Vagina (tissue), 2 donors: ENCODE results near the gene ORM2. TPM values are rescaled to one million over a fixed set of nuclear protein-coding genes. Genes with fewer than 3 reads are reported as not detected.
A peak's percentile ranks its signal among the peaks of the same experiment; 100 is the strongest.

Experiments
- DNase-seq, 2 donors: peaks; one replicate each; pipeline ENCODE4 v3.0.0-alpha.2; 2017; ENCODE audit errors: extremely low spot score in 2 of 2
- H3K27ac ChIP-seq: fragments of 200-600 bp; sonication (generic); one replicate; pipeline ENCODE4 v1.5.1; 2019
- H3K27me3 ChIP-seq: fragments of 200-600 bp; sonication (generic); one replicate; pipeline ENCODE4 v1.5.1; 2019
- H3K36me3 ChIP-seq, 2 donors: fragments of 200-600 bp; sonication (generic); one replicate each; pipeline ENCODE4 v1.5.1; 2017 to 2019
- H3K4me1 ChIP-seq: fragments of 200-600 bp; sonication (generic); one replicate; pipeline ENCODE4 v1.5.1; 2019
- H3K4me3 ChIP-seq, 2 donors: fragments of 200-600 bp; sonication (generic); 1 replicate in 1 of 2; 2 replicates in 1 of 2; pipeline ENCODE4 v1.5.1; 2016 to 2019
- H3K9me3 ChIP-seq: fragments of 200-600 bp; sonication (generic); one replicate; pipeline ENCODE4 v1.5.1; 2019
- POLR2A ChIP-seq, 2 donors: fragments of 450-650 bp; IDR thresholded peaks; one replicate each; pipeline ENCODE4 v1.6.1; 2017; ENCODE audit warnings: antibody characterized with exemption in 2 of 2, mild to moderate bottlenecking in 2 of 2, moderate library complexity in 2 of 2
- POLR2AphosphoS5 ChIP-seq, 2 donors: sonication (generic); formaldehyde crosslinking; IDR thresholded peaks; one replicate each; pipeline ENCODE4 v1.9.0; 2017; ENCODE audit warnings: antibody characterized with exemption in 2 of 2, mild to moderate bottlenecking in 2 of 2, low read depth in 1 of 2; ENCODE audit not compliant: insufficient read depth in 1 of 2
- intact Hi-C: fragments of 100-400 bp; cut with DNase I; formaldehyde crosslinking; loops from one replicate; pipeline ENCODE4 v1.15.1; 2023
- total RNA-seq: library from RNA; depleted of rRNA; stranded (reverse); fragments of >200 nt; gene quantifications from one replicate; pipeline ENCODE4 v1.2.3, GENCODE V29; 2016
- TF ChIP-seq, protein P1 (sequence below), 3 experiments: fragments of 450-650 bp in 2 of 3; fragments of 200-600 bp in 1 of 3; sonication (generic) in 1 of 3; IDR thresholded peaks; one replicate each; pipeline ENCODE4 v1.5.1; 2017 to 2019; ENCODE audit warnings: antibody characterized with exemption in 3 of 3, mild to moderate bottlenecking in 2 of 3, moderate library complexity in 2 of 3

The ORM2 gene
- total RNA-seq, 1 donor from 2014 or later: not detected

DNA sequence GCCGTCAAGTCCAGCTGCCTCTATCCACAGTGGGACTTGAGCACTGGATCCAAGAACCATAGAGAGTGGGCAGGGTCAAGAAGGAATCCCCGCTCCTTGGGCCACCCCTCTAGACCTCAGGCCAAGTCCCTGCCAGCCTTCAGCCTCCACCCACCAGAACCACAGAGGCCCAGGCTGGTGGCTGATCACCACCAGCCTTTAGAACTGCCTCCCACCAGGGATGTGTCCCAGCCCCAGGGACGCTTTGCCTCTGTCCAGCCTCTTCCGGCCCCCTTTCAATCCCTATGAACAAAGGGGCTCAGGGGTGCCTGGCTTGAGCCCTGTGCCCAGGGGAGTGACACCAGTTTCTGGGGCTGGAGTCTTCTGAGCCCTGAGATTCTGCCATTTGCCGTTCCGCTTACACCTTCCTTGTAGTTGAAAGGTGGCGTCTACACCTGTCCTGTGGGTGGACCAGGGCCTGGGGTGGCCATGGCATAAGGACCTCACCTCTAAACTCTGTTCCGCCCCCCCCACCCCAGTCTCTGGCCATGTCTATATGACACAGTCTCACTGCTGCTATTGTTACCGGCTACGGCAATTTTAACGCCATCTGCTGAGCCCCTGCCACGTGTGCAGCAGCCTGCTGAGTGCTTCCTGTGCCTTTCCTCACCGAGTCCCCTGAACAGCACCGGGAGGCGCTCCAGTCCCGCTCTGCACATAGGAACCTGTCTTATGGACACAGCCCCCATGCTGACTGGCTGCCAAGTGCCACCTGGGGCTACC, 42.5 kb upstream of the ORM2 start:
- peaks cover 20% of the 10 kb centered on the region for H3K4me1 ChIP-seq
- H3K27ac ChIP-seq: no peak overlapping the region
- peak in 1 of 2 donors; percentile 79 for DNase-seq
- TF ChIP-seq, protein P1, sequence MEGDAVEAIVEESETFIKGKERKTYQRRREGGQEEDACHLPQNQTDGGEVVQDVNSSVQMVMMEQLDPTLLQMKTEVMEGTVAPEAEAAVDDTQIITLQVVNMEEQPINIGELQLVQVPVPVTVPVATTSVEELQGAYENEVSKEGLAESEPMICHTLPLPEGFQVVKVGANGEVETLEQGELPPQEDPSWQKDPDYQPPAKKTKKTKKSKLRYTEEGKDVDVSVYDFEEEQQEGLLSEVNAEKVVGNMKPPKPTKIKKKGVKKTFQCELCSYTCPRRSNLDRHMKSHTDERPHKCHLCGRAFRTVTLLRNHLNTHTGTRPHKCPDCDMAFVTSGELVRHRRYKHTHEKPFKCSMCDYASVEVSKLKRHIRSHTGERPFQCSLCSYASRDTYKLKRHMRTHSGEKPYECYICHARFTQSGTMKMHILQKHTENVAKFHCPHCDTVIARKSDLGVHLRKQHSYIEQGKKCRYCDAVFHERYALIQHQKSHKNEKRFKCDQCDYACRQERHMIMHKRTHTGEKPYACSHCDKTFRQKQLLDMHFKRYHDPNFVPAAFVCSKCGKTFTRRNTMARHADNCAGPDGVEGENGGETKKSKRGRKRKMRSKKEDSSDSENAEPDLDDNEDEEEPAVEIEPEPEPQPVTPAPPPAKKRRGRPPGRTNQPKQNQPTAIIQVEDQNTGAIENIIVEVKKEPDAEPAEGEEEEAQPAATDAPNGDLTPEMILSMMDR (IDR thresholded peaks at IDR 0.05): no peak
- no peak for TF ChIP-seq POLR2A (IDR thresholded peaks at IDR 0.05)
- TF ChIP-seq POLR2AphosphoS5 (IDR thresholded peaks at IDR 0.05; ENCODE audit: insufficient read depth in 1 of 2, low read depth in 1 of 2): no peak
- H3K36me3 ChIP-seq: peaks cover 0 to under 1% of the 10 kb centered on the region in 2 donors
- no peaks in the 10 kb centered on the region for H3K27me3 ChIP-seq
- no peak overlapping the region for H3K4me3 ChIP-seq
- intact Hi-C loops: no loop called here
- no peaks in the 10 kb centered on the region for H3K9me3 ChIP-seq

DNA sequence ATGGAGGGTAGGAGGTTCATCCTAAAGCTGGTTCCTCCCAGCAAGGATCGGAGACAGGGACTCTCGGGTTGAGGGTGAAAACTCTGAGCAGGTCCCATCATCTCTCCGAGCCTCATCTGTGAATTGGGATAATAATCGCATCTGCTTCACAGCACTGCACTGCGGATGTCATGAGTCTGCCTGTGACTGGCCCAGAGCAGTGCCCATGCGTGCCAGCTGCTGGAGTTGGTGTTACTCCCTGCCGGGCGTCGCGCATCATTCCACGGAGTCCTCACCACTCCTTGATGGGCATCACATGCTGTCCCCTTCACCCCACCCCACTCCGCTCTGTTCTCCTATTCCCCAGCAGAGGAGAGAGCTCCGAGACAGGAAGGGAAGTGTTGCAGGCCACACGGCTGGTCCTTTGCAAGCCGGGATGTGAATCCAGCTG, 41.9 kb upstream of the ORM2 start:
- Histone ChIP-seq H3K27me3 (no peaks in the 10 kb centered on the region), H3K36me3 (peaks cover 0 to 6% of the 10 kb centered on the region in 2 donors), H3K27ac (no peak overlapping the region), H3K4me1 (peaks cover 20% of the 10 kb centered on the region), H3K9me3 (no peaks in the 10 kb centered on the region), H3K4me3 (no peak overlapping the region)
- DNase-seq: peak in 1 of 2 donors; percentile 82
- TF ChIP-seq POLR2AphosphoS5 (IDR thresholded peaks at IDR 0.05; ENCODE audit: insufficient read depth in 1 of 2, low read depth in 1 of 2) (no peak), POLR2A (IDR thresholded peaks at IDR 0.05) (no peak)
- TF ChIP-seq, protein P1 (IDR thresholded peaks at IDR 0.05): no peak
- intact Hi-C loops: no loop called here

DNA sequence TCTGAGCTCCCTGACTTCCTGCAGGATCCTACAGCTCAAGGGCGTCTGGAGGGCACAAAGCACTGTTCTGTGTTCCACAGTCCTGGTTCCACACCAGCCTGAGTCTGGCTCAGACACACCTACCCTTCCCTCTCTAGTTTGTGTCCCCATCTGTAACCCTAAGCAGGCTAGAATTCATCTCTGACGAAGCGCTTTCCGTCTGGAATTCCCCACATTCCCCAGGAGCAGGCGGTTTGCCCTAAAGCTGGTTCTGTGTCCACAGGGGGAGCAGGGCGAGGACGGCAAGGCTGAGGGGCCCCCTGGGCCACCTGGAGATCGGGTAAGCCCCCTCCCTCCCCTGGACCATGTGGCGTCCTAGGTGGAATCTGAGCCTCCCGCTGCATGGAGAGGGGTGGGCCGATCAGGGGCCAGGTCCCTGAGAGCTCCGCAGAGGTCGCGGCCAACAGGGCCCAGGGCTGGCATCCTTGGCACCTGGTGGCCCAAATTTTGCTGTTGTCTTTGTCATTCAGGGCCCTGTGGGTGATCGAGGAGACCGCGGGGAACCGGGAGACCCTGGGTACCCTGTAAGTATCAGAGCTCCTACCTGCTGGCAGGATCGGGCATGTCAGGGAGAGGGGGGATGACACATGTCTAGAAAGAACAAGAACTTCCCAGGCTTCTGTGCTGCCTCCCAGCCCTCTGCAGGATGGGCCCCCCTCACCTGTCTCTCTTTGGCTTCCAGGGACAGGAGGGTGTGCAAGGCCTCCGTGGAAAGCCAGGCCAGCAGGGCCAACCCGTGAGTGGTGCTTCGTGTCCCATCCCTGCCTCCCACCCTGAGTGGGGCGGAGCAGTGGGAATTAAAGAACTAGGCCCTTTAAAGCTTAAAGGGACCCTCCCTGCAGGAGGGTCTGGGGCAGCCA, 41.2 kb upstream of the ORM2 start:
- peaks cover 20% of the 10 kb centered on the region for H3K4me1 ChIP-seq
- H3K36me3 ChIP-seq: peaks cover 0 to 6% of the 10 kb centered on the region in 2 donors
- no peak overlapping the region for H3K4me3 ChIP-seq
- TF ChIP-seq POLR2AphosphoS5 (IDR thresholded peaks at IDR 0.05; ENCODE audit: insufficient read depth in 1 of 2, low read depth in 1 of 2) (no peak), POLR2A (IDR thresholded peaks at IDR 0.05) (no peak)
- TF ChIP-seq, protein P1 (IDR thresholded peaks at IDR 0.05): no peak
- H3K27ac ChIP-seq: no peak overlapping the region
- DNase-seq: peak in 1 of 2 donors; percentile 84
- intact Hi-C loops: no loop called here
- H3K27me3 ChIP-seq: no peaks in the 10 kb centered on the region
- no peaks in the 10 kb centered on the region for H3K9me3 ChIP-seq

GRCh38 chr9:114289106-114289505, 40.6 kb upstream of the ORM2 start:
- H3K4me3 ChIP-seq: no peak overlapping the region
- DNase-seq: no peak
- intact Hi-C loops: no loop called here
- peaks cover 20% of the 10 kb centered on the region for H3K4me1 ChIP-seq
- TF ChIP-seq POLR2A (IDR thresholded peaks at IDR 0.05): no peak
- TF ChIP-seq, protein P1 (IDR thresholded peaks at IDR 0.05): no peak
- no peak for TF ChIP-seq POLR2AphosphoS5 (IDR thresholded peaks at IDR 0.05; ENCODE audit: insufficient read depth in 1 of 2, low read depth in 1 of 2)
- H3K9me3 ChIP-seq: no peaks in the 10 kb centered on the region
- no peak overlapping the region for H3K27ac ChIP-seq
- peaks cover 0 to 6% of the 10 kb centered on the region in 2 donors for H3K36me3 ChIP-seq
- H3K27me3 ChIP-seq: no peaks in the 10 kb centered on the region
